T-helper 22 cell (primary cell): ENCODE measurements around the gene LBX1.

Experiments
- DNase-seq: peaks from one replicate; pipeline ENCODE4 v3.0.0-alpha.2; 2020; ENCODE audit warnings: low read depth

Gene LBX1, protein sequence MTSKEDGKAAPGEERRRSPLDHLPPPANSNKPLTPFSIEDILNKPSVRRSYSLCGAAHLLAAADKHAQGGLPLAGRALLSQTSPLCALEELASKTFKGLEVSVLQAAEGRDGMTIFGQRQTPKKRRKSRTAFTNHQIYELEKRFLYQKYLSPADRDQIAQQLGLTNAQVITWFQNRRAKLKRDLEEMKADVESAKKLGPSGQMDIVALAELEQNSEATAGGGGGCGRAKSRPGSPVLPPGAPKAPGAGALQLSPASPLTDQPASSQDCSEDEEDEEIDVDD

DNA sequence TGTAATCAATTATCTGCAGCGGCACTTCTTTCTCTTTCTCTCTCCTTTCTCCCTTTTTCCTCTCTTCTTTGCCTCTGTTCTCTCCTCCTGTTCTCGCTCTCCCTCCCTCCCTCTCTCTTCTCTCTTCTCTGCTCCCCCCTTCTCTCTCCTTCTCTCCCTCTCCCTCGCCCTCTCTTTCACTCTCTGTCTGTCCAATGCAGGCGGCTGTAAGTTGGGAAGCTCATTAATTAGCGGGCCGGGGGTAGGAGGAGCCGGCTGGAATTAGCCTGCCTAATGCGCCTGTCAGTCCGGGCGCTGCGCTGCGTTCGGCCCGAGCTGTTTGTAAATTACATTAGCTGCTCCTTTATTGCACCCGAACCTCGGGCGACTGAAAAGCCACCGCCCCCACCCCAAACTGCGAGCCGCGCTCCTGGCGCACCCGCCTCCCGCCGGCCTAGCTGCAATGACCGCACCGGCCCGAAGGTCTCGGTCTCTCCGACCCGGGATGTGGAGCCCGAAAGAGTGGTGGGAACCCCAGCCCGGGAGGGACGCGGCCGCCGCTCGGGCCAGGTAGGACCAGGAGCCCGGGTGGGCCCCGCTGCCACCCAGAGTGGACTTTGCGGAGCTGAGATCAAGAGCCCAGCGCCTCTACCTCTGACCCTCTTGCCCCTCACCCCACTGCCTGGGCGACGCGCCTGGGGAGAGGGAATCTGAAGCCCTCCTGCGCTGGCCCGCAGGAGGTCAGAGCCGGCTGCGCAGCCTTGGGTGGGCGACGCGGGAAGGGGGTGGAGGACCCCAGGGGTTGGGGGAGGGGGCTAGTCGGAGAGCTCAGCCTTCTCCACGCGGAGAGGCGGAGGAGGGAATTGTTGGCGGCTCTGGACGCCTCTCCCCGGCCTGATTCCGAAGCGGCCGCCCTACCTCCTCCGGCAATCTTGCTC, at the start of gene LBX1:
Gene LBX1, minus strand, starts transcription at position 198 of the 917 bp plus-strand sequence. CDS start 648 bp downstream, outside the sequence.
- DNase-seq, result no peak

DNA sequence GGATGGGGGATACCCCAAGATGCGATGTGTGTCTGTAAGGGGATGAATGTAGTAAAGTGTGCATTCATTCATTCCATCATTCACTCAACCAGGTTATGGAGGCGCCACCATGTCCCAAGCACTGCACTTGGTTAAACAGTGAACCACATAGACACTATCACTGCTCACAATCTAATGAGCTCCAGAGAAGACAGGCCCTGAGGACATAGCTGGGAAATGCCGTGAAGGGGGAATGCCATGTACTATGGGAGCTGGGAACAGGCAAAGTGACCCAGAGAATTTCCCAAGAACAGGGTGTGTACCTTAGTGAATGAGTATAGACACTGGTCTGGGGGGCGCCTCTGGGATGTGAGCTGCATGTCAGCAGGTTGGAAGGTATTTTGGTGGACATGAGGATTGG, 44.5 kb upstream of the LBX1 start:
- no peak for DNase-seq

DNA sequence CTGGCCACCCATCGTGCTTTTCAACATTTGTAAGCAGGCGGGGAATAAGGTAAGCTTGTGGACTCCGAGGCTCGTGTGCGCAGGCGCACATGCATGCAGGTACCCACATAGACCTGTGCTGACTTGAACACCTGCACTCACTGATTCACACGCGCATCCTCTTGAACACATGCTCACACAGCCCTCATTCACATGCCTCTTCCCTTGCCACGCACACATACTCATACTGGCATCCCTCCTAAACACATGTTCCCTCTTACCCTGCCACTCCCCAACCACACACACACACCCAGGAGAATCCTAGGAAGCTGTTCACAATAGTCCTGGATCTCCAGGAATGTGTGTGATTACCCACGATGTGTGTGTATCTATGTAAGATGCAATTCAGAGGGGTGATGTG, 44.1 kb upstream of the LBX1 start:
- DNase-seq, result no peak

DNA sequence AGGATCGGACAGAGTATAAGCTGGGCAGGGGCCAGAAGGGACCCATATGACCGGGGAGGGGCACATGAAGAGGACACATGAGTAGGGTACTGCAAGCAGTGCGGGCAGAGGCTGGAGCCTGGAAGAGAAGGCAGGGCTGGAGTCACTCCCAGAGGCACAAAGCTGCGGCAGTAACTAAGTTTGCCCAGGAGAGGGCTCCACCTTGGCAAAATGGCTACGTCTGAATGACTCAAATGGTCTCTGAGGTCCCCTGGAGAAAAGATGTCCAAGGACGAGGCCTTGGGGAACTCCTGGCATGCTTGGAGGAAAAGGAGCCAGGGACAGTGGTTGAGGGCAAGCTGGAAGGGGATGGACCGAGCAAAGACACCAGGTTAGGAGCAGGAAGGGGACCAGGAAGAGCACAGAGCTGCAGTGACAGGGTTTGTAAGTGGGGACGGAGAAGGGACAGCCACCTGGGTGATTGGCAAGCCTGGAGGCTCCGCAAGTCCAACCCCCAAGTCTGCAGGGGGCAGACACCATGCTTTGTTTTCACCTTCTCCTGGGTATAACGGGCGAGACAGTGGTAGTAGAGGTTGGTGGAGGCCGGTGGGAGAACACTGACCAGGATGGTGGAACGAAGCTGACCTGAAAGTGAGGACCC, 43.1 kb upstream of the LBX1 start:
- peak; percentile 18 for DNase-seq

DNA sequence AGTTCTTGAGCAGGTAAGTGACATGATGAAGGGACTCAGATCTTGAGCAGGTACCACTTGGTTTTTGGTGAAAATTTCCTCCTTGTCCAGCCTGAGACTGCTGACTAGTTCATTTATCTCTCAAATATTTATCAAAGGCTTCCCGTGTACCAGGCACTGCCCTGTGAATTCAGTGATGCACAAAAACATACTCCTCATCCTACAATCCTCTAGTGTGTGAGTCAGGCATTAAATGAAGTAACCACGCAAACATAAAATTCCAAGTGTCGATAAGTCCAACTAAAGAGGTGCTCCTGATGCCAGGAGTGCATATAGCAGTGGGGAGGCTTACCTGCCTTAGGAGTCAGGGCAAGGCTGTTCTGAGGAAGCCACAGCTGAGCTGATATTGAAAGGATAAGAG, 41.5 kb upstream of the LBX1 start:
- no peak for DNase-seq

DNA sequence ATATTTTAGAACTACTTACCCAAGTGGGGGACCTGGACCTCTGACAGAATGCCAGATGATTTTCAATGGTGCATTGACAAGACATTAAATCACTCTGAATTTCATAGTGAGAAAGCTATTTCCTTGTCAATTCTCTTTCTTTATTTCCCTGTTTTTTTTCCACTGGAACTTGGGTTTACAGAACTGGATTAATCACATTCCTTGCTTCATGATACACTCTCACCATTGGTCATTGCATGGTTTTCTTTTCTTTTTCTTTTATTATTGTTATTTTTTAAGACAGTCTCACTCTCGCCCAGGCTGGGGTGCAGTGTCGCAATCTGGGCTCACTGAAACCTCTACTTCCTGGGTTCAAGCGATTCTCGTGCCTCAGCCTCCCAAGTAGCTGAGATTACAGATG, 38.5 kb upstream of the LBX1 start:
- no peak for DNase-seq

DNA sequence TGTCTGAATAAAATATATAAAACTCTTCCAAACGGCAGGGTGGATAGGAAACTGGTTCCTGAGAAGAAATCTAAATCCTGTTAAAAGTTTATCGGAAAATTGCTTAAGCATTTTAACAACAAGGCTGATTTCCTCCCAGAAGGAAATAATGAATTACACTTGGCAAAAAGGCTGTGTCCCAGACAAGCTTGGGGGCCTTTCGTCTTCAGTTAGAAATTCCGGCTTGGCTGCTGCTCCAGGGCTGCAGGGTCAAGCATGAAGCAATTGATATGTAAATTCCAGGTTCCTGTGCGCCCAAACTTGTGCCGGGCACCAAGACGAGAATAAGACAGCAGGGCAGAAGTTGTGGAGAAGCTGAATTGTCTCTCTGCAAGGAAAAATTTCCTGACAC, 38.0 kb upstream of the LBX1 start:
- DNase-seq, result no peak

DNA sequence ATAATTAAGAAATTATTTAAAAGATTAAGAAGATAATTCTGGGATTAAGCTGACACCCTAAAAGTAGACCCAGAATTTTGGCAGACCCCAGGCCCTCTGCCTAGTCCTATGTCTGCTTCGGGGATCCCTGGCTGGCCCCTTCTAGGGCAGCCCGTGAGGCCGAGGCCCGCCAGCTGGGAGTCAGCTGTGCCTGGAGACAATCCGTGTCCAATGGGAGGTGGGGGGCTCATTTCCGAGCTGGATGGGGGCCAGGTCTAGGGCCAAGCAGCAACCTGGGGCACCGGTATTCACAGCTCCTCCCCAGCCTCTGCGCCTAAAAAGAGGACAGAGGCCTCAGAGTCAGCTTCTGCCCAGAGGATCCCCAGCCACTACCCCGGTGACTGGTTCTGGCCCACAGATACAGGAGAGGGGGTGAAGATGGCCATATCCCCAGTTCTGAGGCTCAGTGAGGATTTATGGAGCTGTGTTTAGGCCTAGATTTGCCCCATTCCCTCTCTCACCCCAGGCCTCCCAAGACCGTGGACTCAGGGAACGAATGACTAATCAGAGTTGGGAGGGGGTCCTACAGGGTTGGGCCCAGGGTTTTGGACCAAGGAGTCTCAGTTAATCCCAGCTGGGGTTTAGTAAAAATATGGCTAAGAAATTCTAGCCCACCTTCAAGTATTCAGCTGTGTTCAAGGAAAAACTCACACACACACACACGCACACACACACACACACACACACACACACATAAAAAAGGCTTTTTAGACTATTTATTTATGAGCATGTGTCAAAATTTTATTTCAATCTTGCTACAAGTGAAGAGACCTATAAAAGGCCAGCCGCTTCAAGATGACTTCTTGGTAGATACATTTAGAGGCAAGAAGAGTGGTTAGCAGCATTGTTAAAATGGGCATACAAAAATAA, 37.4 kb upstream of the LBX1 start:
- DNase-seq, result no peak

DNA sequence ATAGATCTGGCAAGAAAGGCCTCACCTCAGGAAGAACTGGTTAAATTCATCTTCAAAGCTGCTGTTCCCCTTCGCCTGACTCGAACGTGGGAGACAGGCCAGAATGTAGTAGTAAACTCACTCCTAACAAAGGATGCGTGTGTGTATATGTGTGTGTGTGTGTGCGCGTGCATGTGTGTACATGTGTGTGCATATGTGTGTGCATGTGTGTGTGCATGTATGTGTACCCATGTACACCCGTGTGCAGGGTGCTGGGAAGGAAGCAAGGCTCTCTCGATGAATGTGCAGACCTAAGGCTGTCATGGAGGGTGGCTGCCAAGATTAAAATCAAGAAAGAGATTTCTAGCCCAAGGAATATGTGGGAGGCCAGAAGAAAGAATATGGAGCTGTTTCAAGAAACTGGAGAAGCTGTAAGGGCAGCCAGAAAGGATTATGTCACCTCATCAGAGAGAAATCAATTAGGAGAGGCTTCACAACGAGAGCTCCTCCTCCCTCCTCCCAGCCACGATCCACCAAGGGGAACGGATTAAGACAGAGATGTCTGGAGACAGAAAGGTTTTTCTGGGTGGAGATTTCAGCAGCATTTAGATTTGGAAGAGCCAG, 34.0 kb upstream of the LBX1 start:
- no peak for DNase-seq

DNA sequence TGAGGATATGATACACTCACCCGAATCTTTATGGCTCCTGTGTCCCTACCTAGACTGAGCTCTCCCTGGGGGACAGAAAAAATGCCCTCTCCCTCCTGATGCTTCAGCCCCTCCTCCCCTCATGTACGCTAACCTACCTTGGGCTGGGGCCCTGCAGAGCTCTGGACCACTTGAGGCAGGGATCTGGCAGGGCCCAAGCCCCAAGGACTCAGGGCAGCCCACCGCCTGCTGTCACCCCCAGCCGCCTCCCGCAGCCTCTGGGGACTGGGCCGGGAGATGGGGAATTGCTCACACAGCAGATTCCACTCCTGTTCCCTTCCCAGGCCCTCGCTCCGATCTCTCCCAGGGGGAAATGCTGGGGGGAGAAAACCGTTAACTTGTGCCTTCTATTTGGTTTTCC, 32.9 kb upstream of the LBX1 start:
- no peak for DNase-seq

DNA sequence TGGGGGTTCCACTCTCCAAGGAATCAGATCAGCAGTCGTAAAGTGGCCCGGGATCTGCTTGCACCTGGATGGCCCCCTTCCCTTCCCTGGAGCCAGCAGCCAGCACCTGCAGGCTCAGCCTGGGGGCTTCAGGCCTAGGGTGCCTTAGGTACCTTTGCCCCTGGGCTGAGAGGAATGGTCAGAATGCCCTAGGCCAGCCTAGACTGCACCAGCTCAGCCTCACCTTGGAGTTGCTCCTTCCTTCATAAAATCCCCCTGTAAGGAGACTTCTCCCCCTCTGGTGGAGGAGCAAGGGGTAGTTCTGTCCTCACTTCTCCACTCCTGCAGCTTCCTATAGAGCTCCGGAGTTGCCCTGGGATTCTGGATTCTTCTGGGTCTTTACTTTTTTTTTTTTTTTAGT, 32.4 kb upstream of the LBX1 start:
- DNase-seq, result no peak

DNA sequence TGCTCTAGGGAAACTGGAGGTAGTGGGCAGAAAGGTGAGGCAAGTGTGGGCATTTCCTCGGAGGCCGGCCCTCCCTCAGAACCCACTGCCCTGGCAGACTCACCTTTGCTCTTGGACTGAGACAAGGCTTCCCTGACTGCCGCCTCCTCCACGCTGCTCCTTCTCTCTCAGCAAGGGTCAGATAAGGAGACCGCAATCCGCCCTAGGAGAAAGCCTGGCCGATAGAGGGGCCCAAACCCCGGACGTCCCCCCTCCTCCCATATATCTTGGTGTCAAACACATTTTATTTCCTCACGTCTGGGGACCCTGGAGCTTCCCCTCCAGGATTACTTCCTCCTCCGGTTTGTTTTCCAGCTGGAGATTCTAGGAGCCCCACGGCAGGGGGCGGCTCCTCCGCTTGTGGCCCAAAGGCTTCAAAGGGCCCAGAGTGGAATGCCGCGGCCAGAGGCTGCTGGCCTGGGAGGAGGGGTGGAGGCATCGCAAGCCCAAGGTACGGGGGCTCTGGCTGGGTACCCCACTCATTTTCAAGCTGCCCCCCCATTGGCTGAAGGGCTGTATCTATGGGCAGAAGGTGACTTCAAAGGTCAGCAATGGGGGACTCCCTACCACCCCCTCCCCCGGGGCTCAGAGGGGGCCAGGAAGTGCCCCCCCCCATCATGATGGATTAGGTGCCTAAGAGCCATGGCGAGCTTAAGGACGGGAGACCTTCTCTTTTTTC, 31.7 kb upstream of the LBX1 start:
- no peak for DNase-seq

DNA sequence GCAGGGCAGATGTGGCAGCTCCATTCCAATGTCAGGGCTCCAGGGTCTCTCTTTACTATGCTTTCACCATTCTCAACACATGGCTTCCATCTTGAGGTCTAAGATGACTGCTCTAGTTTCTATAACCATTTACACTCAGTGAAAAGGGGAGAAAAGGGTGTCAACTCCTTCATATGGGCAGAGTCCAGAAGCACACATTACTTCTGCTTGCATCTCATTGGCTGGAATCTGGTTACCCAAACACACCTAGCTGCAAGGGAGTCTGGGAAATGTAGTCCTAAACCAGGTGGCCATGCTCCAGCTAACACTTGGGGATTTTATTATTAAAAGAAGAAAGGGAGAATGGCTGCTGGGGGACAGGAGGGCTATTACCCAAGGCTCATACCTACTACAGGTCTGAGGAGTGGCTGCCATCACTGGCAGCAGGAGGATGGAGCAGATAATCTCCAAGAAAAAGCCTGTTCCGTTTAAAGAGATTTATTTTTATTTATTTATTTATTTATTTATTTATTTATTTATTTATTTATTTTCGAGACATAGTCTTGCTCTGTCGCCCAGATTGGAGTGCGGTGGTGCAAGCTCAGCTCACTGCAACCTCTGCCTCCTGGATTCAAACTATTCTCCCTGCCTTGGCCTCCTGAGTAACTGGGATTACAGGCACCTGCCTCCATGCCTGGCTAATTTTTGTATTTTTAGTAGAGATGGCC, 29.1 kb upstream of the LBX1 start:
- DNase-seq, result no peak

DNA sequence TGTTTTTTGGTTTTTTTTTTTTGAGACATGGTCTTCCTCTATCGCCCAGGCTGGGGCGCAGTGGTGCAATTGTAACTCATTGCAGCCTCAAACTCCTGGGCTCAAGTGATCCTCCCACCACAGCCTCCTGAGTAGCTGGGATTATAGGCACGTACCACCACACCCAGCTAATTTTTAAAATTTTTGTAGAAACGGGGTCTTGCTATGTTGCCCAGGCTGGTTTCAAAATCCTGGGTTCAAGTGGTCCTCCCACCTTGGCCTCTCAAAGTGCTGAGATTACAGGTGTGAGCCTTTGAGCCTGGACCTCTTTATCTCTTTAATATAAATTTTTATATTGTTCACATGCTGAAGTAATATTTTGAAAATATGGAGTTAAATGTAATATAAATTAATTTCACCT, 28.2 kb upstream of the LBX1 start:
- no peak for DNase-seq

DNA sequence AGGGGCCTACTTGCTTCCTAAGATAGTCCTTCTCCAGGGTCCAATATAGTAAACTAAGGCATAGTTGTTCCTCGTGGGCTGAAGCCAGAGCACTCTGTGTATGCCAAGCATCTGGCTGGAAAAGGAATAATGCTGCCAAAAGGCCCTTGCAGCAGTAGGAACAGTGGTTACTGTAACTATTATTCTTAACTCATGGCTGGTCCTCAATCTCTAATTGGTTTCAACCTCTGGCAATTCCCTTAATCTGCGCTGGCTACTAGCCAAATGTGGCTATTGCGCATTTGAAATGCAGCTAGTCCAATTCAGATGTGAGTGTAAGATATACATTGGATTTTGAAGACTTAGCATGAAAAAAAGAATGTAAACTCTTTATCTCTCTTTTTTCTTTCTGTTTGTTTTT, 27.8 kb upstream of the LBX1 start:
- DNase-seq, result no peak

DNA sequence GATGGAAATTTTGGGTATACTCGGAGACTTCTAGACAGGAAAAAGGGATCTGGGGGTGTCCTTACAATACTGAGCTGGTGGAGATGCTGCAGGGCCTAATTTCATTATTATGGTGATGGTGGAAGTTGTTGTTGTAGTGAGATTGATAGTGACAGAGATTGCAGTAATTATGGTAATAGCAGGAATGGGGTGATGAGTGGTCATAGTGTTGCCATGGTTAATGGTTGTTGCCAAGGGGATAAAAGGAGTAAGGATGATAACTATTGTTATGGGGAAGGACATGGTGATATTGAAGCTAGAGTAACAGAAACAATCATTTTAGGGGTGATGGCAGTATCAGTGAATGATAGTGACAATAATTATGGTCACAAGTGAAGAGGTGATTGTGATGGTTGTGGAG, 27.1 kb upstream of the LBX1 start:
- no peak for DNase-seq

DNA sequence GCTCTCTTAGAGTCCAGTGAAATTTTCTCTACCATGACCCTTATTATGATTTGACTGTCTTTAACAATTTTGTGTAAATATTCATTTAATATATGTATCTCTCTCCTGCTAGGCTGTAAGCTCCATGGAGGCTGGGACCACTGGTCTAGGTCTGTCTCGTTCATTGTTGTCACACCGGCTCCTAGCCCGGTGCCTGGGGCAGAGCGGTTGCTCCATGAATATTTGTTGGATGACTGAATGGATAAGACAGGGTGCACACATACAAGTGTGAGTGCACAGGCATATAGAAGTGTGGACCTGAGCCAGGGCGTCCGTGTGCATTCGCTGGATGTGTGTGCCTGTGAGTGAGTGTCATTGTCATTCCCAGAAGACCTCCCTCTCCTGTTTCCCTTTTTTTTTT, 20.9 kb upstream of the LBX1 start:
- no peak for DNase-seq

DNA sequence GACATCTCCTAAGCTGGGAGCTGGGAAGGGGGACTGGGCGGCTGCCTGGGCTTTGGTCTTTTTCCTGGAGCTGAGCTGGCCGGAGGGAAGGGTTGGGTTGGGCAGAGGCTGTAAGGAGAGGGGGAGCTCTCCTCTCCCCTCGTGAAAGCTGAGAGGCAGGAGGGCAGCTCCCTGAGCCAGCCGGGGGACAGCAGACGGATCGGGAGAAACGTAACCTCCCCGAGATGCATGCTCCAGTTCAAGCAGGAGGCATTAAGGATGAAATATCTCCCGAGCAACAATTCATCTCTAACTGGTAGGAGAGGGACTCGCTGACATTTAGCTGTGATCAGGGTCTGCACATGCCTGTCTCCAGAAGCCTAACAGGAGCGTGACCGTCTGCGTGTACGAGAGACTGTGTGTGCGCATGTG, 19.9 kb upstream of the LBX1 start:
- no peak for DNase-seq

DNA sequence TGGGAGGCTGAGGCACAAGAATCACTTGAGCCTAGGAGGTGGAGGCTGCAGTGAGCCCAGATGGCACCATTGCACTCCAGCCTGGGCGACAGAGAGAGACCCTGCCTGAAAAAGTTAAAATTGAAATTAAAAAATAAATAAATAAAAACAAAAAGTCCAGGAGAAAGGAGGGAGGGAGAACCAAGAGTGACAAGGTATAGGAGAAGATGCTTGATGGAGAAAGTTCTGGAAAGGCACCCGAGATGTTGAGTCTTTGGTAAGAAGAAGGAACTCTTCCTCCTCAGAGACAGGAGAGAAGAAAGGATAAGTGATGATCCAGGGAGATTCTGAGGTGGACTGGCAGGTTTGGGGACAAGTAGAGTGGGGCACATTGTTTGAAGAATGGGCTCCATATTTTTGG, 17.4 kb upstream of the LBX1 start:
- DNase-seq, result no peak

DNA sequence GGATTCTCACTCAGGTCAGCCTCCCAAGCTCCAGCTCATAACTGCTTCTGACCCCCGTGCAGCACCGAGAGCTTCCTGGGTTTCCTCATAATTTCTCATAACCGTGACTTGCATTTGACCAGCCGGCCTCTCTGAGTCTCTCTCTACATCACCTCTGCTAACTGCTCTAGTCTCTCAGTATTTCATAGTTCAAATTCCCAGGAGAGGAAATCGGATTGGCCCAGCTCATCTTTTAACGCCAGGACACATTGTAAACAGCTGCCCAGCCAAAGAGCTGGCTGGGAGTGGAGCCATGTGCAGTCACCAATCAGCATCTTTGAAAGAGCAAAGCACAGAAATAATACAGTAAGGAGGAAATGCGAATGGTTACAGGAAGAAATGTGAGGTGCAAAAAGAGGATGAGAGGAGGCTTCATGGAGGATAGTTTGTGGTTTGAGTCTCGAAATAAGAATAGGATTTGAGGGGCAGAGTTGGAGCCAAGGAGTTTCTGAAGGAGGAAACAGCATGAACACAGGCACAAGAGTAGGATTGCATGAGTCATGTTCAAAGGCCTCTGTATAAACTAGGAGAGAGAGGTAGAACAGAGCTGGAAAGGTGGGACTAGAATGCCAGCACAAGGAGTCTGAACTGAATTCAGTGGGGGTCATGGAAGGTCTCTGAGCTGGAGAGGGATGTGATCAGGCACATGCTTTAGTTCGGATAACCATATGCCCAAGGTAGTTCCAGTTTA, 15.2 kb upstream of the LBX1 start:
- DNase-seq, result no peak
